ENCODE results near the gene RPRD1B.

RPRD1B gene

DNA sequence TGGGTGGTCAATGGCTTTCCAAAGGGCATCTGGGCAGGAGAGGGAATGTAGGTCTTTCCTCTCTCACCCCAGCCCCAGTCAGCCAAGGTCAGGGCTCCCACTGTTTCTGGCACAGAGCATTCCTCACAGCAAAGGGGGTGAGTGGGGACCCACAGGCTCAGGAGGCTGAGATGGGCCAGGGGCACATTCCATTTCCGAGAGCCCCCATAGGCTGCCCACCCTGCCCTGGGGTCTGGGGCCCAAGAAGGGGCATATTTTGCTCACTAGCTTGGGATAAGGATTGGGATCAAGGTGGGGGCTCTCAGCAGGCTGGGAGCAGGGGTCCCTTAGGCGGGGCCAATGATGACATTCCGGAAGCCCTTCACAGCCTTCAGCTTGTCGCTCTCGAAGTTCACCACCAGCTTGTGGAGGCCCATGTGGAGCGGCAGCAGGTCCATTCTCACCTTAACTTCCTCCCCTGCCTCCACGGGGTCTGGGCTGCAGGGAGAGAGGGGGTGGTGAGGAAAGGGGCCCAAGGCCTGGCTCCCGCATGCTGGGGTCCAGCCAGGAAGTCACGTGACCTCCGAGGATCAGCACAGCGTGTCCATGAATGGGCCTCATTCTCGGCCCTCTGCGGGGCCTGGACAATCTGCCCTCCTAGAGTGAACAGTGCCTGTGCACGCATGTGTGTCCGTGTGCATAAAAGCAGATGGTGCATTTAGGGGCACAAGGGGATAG, 96.5 kb downstream of the RPRD1B start:
- H3K4me3 ChIP-seq (ENCODE audit: low read depth, low read length) = no peak overlapping the region
- no peak for DNase-seq (ENCODE audit: low read depth)

DNA sequence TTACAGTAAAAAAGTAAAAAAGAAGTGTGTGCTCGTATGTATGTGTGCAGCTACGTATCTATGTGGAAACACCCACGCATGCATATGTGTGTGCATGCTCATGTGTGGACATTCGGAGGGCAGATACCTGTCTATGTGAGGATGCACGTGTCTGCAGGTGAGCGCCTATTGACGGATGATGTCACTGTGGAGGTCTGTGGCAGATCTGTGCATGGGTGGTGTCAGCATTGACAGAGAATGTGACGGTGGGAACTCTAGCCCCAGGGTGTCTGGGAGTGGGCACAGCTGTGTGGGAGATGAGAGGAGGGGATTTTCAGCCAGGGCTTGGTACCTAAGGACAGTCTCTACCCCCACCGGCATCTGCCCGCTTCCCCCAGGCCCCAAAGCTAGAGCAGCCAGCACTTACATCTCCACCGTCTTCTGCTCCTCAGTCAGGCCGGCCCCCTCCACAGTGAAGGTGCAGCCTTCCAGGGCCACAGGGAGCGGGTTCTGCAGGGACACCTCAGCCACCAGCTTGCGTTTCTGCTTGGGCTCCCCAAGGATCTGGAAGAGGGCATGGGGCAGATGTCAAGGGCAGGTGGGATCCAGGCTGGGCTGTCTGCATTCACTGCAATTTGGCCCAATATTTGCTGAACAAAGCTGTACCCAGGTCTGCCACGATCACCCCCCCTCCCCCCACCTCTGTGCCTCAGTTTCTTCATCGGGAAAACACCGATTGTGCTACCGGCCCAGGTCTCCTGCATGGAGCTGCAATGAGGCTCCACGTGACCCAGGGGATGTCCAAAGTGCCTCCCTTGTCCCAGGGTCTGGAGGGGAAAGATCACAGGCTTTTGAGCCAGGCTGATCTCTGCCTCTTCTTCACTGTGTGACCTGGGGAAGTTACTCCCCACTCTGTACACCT, 97.4 kb downstream of the RPRD1B start:
- DNase-seq (ENCODE audit: low read depth) = no peak

DNA sequence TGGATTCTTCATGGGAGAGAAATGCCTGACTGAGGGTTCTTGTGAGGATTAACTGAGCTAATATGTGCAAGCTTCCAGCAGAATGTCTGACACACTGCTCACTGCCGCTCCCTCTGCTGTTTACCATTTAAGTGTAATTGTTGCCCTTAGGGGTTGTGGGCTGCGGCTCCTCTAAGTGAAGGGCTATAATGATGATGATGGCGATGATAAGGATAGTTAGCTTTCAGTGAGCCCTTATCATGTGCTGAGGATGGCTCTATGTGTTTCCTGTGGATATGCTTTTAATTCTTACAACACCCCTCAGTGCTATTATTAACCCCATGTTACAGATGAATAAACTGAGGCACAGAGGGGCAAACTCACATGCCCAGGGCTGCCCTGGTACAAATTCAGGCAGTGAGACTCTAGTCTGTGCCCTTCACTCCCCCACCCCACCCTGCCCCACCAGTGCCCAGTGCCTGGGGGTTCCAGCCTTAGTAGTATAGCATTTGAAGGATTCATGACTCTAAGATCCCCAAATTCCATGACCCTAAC, 98.1 kb downstream of the RPRD1B start:
- no peak for DNase-seq (ENCODE audit: low read depth)
- no peak overlapping the region for H3K4me3 ChIP-seq (ENCODE audit: low read depth, low read length)

More for the DNA sequence above, 97.4 kb downstream of the RPRD1B start:
- H3K4me3 ChIP-seq (ENCODE audit: low read depth, low read length) = no peak overlapping the region

DNA sequence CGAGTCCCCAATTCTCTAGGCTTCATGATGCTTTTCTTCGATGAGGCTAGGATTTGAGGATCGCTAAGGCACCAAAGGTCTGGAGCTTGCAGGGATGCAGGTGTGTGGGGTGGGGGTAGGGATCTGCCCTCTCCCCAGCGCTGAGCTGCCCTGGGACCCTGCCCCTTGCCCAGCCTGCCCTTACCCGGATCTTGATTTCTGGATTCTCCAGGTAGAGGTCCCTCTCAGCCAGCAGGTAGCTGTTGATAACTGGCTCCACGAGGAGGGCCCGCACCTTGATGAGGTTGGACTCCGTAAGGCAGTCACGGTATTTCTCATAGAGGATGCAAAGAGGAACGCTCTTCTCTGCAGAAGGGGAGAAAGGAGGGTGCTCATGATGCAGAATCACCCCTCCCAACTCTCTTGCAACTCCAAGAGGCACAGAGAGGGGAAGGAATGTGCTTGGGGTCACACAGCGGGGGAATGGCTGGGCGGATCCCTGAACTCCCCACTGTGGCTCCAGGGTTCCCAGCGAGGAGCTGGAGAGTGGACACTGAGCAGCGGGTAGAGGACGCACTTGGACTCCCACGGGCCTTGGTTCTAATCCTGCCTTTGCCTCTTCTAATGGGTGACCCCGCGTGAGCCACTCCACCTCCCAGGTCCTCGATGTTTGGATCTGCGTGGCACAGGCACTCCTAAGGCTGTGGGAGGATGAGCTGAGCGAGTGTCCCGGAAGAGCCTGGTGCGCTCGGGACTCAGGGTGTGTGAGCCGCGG, 98.8 kb downstream of the RPRD1B start:
- H3K4me3 ChIP-seq (ENCODE audit: low read depth, low read length) = no peak overlapping the region
- DNase-seq (ENCODE audit: low read depth) = no peak

DNA sequence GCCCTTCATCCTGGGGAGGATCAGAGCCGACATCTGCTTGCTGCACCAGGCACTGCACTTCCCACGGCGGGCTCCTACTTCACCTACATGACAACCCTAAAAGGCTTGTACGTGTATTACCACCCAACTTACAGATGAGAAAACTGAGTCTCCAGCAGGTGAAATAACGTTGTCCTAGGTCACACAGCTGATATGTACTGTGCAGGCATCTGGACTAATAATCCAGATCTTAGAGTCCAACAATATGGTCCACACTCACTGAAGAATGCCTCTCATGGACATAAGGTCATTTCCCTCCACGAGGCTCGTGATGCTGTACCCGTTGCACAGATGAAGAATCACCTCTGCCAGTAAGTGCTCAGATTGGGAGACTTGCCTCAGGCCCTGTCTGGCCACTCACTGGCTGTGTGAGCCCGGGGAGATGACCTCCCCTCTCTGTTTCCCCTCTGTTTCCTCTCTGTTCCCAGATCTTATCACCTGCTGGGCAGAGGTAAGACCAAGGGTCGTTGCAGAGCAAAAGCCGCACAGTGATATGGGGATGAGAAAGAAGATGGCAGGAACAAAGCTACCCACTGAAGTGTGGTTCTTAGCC, 99.5 kb downstream of the RPRD1B start:
- no peak overlapping the region for H3K4me3 ChIP-seq (ENCODE audit: low read depth, low read length)
- DNase-seq (ENCODE audit: low read depth) = no peak

DNA sequence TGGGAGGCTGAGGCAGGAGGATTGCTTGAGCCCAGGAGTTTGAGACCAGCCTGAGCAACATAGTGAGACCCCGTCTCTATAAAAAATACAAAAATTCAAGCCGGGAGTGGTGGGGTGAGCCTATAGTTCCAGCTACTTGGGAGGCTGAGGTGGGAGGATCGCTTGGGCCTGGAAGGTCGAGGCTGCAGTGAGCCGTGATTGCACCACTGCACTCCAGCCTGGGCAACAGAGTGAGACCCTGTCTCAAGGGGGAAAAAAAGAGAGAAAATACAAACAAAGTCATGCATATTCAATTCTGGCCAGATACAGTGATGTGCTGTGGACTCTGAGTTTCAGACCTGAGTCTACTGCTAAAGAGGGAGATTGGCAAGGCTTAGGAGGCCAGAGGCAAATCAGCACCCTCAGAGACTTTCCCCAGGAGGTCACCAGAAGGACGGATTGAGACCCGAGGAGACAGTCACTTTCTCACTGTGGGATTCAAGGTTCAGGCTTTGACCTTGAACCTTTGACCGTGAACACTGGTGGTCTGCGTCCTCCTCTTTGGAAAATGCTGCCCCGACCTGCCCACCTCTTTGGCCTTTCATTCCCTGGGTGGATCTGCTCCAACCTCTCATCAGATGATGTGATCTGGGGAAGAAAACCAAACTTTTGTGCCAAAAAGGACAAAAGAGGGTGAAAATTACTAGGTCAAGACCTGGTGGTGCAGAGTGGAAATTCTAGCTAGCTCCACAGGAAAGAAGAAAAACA, 100.3 kb downstream of the RPRD1B start:
- DNase-seq (ENCODE audit: low read depth) = no peak

DNA sequence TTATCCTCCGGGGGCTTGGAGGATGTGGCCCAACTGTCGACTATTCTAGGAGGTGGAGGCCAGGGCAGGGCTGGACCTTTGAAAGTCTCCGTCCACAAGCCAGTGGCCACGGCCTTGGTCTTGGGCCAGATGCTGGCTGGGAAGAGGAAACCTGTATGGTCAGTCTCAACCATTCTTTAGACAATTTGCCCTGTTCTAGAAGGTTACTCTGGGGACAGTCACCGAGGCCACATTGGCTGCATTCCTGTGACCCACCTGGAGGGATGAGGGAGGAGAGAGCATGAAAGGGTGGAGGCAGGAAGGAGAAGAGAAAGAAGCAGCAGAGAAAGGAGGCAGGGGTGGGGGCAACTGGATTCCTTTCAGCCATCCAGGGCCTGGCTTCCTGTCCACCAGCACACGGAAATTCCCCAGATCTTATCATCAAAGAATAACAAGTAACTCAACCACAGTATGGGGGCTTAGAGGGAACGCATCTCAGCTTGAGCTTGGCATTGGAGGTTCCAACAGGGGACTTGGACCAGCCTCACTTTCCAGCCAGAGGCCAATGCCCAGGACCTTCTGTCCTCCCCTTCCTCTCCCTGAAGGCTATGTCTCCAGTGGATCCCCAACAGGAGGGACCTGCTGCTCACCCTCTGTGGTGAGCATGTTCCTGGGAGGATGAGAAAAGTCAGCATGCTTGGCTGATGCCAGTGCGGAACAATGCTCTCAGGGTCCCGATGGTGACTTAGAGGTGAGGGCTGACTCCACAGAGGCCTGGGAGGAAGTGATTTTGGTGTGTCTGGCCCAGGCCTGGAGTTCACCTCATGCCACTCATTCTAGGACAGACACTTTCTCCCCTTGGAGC, 101.1 kb downstream of the RPRD1B start:
- DNase-seq (ENCODE audit: low read depth) = no peak

More for the DNA sequence above, 100.3 kb downstream of the RPRD1B start:
- no peak overlapping the region for H3K4me3 ChIP-seq (ENCODE audit: low read depth, low read length)

DNA sequence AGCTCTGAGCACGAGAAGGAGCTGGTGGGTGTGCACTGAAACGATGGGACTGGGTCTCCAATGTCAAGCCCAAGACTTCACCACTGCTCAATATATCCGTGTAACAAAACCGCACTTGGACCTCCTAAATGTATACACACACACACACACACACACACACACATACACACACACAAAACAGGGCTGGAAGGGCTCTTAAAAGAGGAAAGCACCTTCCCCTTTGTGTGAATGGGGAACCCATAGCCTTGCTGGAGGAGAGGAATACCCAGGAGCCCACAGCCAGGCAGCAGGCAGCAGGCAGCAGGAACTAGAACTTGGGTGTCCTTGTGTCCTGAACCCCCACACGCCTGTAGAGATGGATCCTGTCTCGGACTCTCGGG, 101.7 kb downstream of the RPRD1B start:
- no peak overlapping the region for H3K4me3 ChIP-seq (ENCODE audit: low read depth, low read length)
- no peak for DNase-seq (ENCODE audit: low read depth)

More for the DNA sequence above, 101.1 kb downstream of the RPRD1B start:
- no peak overlapping the region for H3K4me3 ChIP-seq (ENCODE audit: low read depth, low read length)

DNA sequence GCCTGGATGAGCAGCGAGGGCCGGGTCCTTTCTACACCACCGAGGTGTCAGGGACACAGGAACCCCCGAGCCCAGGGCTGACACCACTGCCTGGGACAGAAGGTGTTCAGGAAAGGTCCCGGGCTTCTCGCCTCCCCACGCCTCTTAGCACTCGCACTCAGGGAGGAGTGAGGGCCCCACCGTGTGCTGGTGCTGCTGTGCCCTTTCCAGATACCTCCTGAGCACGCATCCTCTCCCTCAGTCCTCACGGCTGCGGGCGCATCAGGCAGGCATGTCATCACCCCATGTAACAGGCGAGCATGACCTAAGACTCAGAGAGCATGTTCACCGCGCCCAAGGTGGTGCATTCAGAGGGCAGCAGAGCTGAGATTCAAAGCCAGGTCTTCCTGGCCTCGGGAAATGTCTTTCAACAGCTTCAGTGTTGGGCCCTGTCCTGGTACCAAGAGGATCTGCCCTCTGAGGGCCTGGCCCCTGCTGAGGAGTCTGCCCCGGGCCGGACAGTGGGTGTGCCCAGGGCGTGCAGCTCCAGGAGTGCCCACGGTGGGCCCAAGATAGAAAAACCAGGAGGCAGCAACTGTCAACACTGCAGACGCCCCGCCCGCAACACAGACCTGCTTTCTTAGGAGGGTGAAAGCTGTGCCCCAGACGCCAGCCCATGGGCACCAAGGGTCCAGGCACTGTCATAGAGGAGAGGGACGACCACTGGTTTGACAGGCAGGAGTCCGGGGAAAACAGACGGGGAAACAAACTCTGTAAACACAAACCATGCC, 102.3 kb downstream of the RPRD1B start:
- no peak for DNase-seq (ENCODE audit: low read depth)

DNA sequence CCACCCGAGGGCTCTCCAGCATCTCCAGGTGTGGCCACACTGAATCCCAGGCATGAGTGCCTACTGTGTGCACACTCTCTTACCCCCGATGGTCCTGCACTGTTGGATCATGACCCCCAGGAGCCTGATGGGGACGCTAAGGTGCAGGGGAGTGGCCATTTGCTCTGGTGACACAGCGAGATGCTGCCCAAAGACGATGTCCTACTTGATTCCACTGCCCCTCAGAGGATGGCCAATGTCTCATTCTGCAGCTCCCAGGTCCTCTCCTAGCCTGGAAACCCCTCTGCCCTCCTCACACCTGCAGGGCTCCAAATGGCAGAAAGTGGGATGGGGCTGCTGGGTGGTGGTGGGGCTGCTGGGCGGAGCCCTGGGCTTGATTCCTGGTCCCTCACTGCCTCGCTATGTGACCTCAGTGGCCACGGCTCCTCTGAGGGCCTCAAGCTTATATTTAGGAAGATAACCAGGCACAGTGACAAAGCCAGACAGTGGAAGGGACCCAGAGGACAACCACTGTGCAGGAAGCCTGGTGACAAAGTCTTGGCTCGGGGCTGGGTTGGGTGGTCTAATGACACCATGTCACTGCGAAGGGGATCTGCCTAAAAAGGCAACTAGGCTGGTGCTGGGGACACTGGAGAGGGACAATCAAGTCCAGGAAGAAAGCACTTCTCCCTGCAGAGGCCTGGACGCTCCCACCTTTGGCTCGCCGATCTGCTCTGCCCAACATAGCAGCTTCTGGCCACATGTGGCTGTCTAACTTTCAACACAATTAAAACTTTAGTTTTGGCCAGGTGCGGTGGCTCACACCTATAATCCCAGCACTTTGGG, 103.1 kb downstream of the RPRD1B start:
- H3K4me3 ChIP-seq (ENCODE audit: low read depth, low read length) = no peak overlapping the region
- no peak for DNase-seq (ENCODE audit: low read depth)

More for the DNA sequence above, 102.3 kb downstream of the RPRD1B start:
- no peak overlapping the region for H3K4me3 ChIP-seq (ENCODE audit: low read depth, low read length)

DNA sequence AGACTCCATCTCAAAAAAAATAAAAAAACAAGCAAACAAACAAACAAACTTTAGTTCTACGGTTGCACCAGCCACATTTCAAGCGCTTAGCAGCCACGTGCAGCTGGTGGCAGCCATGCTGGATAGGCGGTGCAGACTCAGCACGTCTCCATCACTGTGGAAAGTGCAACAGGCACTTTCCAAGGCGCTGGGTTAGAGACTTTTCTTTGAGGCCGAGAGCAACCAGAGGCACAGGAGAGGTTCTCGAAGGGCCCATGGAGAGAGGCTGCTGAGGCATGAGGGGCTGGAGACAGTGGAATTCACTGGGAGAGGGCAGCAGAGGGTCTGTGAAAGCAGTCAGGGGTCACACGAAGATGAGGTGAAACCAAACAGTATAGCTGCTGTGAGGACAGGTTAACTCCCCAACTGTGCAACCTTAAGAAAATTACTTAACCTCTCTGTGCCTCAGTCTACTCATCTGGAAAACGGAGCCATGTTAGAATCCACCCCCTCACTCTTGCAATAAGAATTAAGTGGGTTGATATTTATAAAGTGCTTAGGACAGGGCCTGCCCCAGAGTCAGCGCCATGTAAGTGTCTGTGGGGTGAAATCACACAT, 104.0 kb downstream of the RPRD1B start:
- H3K4me3 ChIP-seq (ENCODE audit: low read depth, low read length) = no peak overlapping the region
- DNase-seq (ENCODE audit: low read depth) = no peak

DNA sequence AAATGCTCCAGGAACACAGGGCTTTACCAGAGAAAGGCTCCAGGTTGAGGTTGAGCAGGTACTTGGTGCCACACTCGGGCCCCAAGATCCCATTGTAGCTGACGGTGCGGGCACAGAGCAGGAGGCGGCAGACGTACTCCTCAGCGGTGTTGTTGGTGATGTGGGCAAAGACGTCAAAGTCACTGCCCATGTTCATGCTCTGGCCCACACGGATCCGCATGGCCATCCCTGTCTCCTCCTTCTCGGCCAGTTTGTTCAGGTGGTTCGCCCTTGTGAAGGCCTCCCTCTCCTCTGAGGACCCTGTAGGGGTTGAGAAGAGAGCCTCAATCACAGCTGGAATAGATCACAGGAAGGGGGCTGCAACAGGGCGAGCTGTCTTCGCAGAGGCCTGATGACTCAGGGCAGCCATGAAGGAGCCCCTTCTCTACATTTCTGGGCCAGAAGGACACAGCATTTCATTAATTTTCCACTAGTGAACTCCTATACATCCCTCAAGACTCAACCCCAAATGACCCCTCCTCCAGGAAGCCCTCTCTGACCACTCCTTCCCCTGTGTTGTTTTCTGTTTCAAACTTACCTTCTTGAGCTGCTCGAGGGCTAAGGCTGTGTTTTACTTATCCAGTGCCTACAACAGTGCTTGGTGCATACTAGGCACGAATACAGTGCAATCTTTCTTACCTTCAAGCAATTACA, 104.7 kb downstream of the RPRD1B start:
- no peak for DNase-seq (ENCODE audit: low read depth)
- H3K4me3 ChIP-seq (ENCODE audit: low read depth, low read length) = no peak overlapping the region

DNA sequence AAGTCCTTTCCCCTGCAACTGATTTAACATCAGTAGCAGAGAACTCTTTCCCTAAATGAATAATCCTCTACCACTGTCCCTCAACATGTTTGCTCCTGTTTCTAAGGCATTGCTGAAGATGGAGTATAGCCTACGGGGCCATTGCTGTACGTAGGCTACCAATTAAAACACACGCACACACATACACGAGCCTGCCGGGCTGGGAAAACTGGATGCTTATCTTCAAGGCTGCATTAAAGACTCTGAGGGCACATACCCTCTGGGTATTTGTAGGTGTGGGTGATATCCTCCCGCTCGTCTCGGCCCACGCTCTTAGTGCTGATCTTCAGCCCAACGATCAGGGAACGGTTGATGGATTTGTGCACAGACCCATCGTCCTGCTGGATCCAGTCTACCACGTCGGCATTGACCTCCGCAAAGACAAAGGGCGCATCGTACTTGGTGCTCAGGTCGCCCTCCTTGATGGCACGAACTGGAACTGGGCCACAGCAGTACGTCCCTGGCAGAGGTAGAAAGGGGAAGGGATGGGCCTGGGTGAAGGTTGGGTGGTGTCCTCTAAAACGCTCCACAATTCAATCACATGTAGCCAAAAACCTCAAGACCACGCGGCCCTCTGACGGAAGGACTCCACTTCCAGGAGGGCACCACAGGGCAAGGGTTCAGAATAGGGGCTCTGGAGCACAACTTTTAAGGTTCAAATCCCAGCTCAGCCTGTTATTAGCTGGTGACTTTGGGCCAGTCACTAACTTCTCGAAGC, 105.8 kb downstream of the RPRD1B start:
- H3K4me3 ChIP-seq (ENCODE audit: low read depth, low read length) = no peak overlapping the region
- no peak for DNase-seq (ENCODE audit: low read depth)

DNA sequence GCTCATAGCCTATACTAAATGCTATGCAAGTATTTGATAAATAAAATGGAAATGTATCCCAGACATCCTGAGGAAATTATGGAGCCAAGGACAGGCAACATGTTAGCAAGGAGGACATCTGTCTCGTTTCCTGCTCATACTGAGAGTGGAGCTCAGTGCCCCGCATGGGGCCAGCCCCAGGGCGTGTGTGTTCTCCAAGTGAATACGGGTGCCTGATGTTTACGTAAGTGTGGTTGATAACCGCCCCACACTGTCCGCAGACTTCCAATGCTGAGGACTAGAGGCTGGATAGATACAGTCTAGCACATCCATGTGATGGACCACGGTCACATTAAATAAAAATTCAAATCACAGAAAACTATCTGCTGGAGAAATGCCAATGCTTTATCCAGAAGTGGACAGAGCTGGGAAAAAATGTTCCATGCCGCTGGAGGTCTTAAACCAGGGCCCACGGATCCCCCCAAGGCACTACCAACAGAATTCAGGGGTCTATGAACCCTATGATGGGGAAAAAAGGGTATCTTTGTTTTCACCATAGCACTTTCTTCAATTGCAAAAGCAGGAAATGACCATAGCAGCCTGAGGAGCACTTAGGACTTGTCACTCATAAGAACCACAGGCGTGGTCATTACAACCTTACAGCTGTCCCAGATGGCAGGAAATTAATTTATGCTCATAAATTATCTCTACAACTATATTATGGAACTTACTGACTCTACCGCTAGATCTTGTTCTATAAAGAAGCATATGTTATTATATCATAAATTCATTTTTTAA, 106.6 kb downstream of the RPRD1B start:
- no peak overlapping the region for H3K4me3 ChIP-seq (ENCODE audit: low read depth, low read length)
- DNase-seq (ENCODE audit: low read depth) = no peak

Measured in skeletal muscle cell (primary cell).